GM12878 (cell line): ENCODE results near the gene KRTAP12-4. TPM values are rescaled to one million over a fixed set of nuclear protein-coding genes. Genes with fewer than 3 reads are reported as not detected.

Experiments used
- ATAC-seq: fragments of 200-7000 bp; cut with Tn5 transposase; 3 replicates; pipeline ENCODE4 v1.9.1; 2020; ENCODE audit warnings: mild to moderate bottlenecking, moderate library complexity
- BruUV-seq: library from RNA; stranded (reverse); fragments of 400-500 nt; replicated peaks from 2 replicates; lab custom pipeline; 2021; lab: Mats Ljungman, UMichigan
- CTCF ChIA-PET: fragments of 300-600 bp; sonication (Branson Sonifier 250); formaldehyde crosslinking; extraction: SDS; loops from one replicate; lab custom pipeline; 2021; ENCODE audit warnings: inconsistent platforms; lab: Yijun Ruan, JAX
- POLR2A ChIA-PET: fragments of 350-600 bp; formaldehyde crosslinking; extraction: SDS; loops from one replicate; lab custom pipeline; 2021; ENCODE audit warnings: inconsistent platforms; lab: Charles Lee
- RAD21 ChIA-PET: fragments of 300-600 bp; sonication (Branson Sonifier 250); formaldehyde crosslinking; loops from one replicate; lab custom pipeline; 2023; ENCODE audit warnings: antibody characterized with exemption; ENCODE audit not compliant: unreplicated experiment; lab: Charles Lee
- SMC1A ChIA-PET: fragments of 300-600 bp; sonication (Branson Sonifier 250); formaldehyde crosslinking; loops from one replicate; lab custom pipeline; 2023; ENCODE audit not compliant: unreplicated experiment, uncharacterized antibody; lab: Charles Lee
- DNase-seq: peaks from one replicate; pipeline ENCODE4 v3.0.0-alpha.2; 2011; ENCODE audit warnings: low read depth, low spot score
- FAIRE-seq: peaks from 3 replicates; lab custom pipeline; 2011; peaks lifted over from hg19 to GRCh38; lab: Jason Lieb, UNC
- H2AFZ ChIP-seq: 2 replicates; pipeline ENCODE4 v1.6.0; 2011; ENCODE audit warnings: low read depth, low read length, control low read depth; ENCODE audit not compliant: control insufficient read depth
- H3K27ac ChIP-seq: 2 replicates; pipeline ENCODE4 v1.5.1; 2011; ENCODE audit warnings: control low read depth; ENCODE audit not compliant: control insufficient read depth, insufficient read depth
- H3K27me3 ChIP-seq, 2 experiments: replicated peaks in 1 of 2; 2 replicates each; pipeline versions ENCODE4 v1.6.0 to v1.6.1; 2011; ENCODE audit warnings: low read length in 1 of 2; ENCODE audit not compliant: control insufficient read depth in 2 of 2, insufficient read depth in 2 of 2
- H3K36me3 ChIP-seq, 2 experiments: 2 replicates each; pipeline ENCODE4 v1.5.1; 2011; ENCODE audit warnings: low read length in 1 of 2; ENCODE audit not compliant: control insufficient read depth in 2 of 2, insufficient read depth in 2 of 2
- H3K4me1 ChIP-seq: 2 replicates; pipeline ENCODE4 v1.6.1; 2011; ENCODE audit warnings: mild to moderate bottlenecking, low read length, moderate library complexity, mixed read lengths; ENCODE audit not compliant: control insufficient read depth, insufficient read depth
- H3K4me2 ChIP-seq: 2 replicates; pipeline ENCODE4 v1.6.0; 2011; ENCODE audit warnings: control low read depth; ENCODE audit not compliant: control insufficient read depth, insufficient read depth
- H3K4me3 ChIP-seq: fragments of 200-600 bp; sonication (generic); 2 replicates; pipeline ENCODE4 v1.5.1; 2016
- H3K79me2 ChIP-seq: 2 replicates; pipeline ENCODE4 v1.6.0; 2011; ENCODE audit warnings: low read length; ENCODE audit not compliant: control insufficient read depth, insufficient read depth
- H3K9ac ChIP-seq: 2 replicates; pipeline ENCODE4 v1.8.0; 2011; ENCODE audit warnings: low read length, control low read depth, mixed read lengths; ENCODE audit not compliant: control insufficient read depth, insufficient read depth
- H3K9me3 ChIP-seq: replicated peaks from 3 replicates; pipeline ENCODE4 v1.5.1; 2011; ENCODE audit warnings: mild to moderate bottlenecking, low read length; ENCODE audit not compliant: control insufficient read depth, insufficient read depth
- H4K20me1 ChIP-seq: 2 replicates; pipeline ENCODE4 v1.6.0; 2011; ENCODE audit not compliant: control insufficient read depth, insufficient read depth
- MYC ChIP-seq: IDR thresholded peaks from 2 replicates; pipeline ENCODE4 v1.6.1; 2011; ENCODE audit warnings: mild to moderate bottlenecking, low read length, moderate library complexity, inconsistent platforms; ENCODE audit not compliant: insufficient read depth, insufficient replicate concordance, insufficient read length, severe bottlenecking
- RFX5 ChIP-seq: IDR thresholded peaks from 2 replicates; pipeline ENCODE4 v1.6.1; 2011; ENCODE audit warnings: low read depth, low read length, improper control_type of control experiment
- SKIL ChIP-seq: fragments of 450-650 bp; IDR thresholded peaks from 2 replicates; pipeline ENCODE4 v1.6.1; 2017; ENCODE audit warnings: mild to moderate bottlenecking, low read depth, inconsistent platforms; ENCODE audit not compliant: poor library complexity, severe bottlenecking
- SUPT20H ChIP-seq: IDR thresholded peaks from 2 replicates; pipeline ENCODE4 v1.6.1; 2011; ENCODE audit warnings: low read depth, mild to moderate bottlenecking, low read length, moderate library complexity, borderline replicate concordance; ENCODE audit not compliant: control insufficient read depth
- TCF3 ChIP-seq: IDR thresholded peaks from 2 replicates; pipeline ENCODE4 v1.6.1; 2012; ENCODE audit warnings: low read depth, mild to moderate bottlenecking, low read length, borderline replicate concordance; ENCODE audit not compliant: insufficient read depth
- WGBS: methylation state at CpG from one replicate; pipeline ENCODE4 v1.1.6; 2016; ENCODE audit warnings: low lambda C conversion rate; ENCODE audit not compliant: insufficient replicate concordance, insufficient coverage; ENCODE audit errors: missing lambda C conversion rate; 5-methylcytosine and 5-hydroxymethylcytosine counted together
- in situ Hi-C: fragments of 300-500 bp; cut with MboI; formaldehyde crosslinking; loops from 9 replicates; pipeline ENCODE4 v1.14.3; 2018; ENCODE audit warnings: mixed read lengths
- intact Hi-C: fragments of 100-400 bp; cut with micrococcal nuclease; formaldehyde crosslinking; loops from one replicate; pipeline ENCODE4 v1.14.2; 2022; ENCODE audit not compliant: unreplicated experiment
- polyA plus RNA-seq, 11 experiments: library from polyadenylated mRNA; depleted of rRNA in 4 of 11; unstranded in 6 of 11; stranded (reverse) in 5 of 11; fragments of >200 nt; fragmentation: Nextera tagmentation in 4 of 11; fragmentation: Illumina TruSeq in 1 of 11; extraction: Ambion mirVana in 4 of 11; extraction: Trizol in 1 of 11; gene quantifications; 1 replicate in 1 of 11; 2 replicates in 10 of 11; pipeline versions ENCODE4 v1.2.1 to v1.2.3, GENCODE V29; 2011 to 2016; ENCODE audit warnings: inconsistent platforms in 2 of 11, missing spikeins in 2 of 11, low read depth in 1 of 11
- total RNA-seq, 4 experiments: library from RNA; depleted of rRNA in 3 of 4; stranded (reverse); fragments of >200 nt in 3 of 4; fragmentation: Illumina TruSeq in 1 of 4; extraction: Trizol in 1 of 4; gene quantifications; 2 replicates each; pipeline versions ENCODE4 v1.2.1 to v1.2.3, GENCODE V29; 2013 to 2021
- TF ChIP-seq, protein P1 (sequence below): fragments of 150-350 bp; IDR thresholded peaks from 2 replicates; pipeline ENCODE4 v1.6.1; 2016; ENCODE audit warnings: low read depth, low read length

KRTAP12-4 gene
- total and polyA plus RNA-seq, 10 of the 15 experiments (the other 5 are each of a cell fraction or from before 2014, with no cell fraction given), result not detected

DNA sequence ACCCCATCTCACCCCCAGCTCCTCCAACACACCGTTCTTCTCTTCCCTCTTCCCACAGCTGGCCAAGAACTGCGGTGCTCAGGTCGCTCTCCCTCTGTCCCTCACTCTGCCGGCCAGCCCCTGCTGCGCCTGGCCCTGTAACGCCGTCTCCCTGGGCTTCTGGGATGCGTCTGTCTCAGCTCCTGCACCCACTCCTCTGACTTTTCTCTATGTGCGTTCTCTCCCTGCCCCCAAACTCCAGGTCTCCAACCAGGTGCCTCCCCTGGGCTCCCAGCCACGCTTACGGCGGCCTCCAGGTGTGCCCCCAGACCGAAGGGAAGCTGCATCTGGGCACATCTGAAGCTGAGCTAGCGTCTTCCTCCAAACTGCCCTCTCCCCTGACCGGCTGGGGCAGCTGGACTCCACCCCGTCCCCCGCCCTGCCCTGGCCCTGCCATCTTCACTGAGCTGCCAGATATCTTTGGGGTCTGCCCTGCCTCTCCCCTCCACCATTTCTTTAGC, 45.1 kb upstream of the KRTAP12-4 start:
- no peak for TF ChIP-seq RFX5
- TF ChIP-seq, protein P1, sequence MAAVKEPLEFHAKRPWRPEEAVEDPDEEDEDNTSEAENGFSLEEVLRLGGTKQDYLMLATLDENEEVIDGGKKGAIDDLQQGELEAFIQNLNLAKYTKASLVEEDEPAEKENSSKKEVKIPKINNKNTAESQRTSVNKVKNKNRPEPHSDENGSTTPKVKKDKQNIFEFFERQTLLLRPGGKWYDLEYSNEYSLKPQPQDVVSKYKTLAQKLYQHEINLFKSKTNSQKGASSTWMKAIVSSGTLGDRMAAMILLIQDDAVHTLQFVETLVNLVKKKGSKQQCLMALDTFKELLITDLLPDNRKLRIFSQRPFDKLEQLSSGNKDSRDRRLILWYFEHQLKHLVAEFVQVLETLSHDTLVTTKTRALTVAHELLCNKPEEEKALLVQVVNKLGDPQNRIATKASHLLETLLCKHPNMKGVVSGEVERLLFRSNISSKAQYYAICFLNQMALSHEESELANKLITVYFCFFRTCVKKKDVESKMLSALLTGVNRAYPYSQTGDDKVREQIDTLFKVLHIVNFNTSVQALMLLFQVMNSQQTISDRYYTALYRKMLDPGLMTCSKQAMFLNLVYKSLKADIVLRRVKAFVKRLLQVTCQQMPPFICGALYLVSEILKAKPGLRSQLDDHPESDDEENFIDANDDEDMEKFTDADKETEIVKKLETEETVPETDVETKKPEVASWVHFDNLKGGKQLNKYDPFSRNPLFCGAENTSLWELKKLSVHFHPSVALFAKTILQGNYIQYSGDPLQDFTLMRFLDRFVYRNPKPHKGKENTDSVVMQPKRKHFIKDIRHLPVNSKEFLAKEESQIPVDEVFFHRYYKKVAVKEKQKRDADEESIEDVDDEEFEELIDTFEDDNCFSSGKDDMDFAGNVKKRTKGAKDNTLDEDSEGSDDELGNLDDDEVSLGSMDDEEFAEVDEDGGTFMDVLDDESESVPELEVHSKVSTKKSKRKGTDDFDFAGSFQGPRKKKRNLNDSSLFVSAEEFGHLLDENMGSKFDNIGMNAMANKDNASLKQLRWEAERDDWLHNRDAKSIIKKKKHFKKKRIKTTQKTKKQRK, result no peak
- TF ChIP-seq TCF3, result no peak
- TF ChIP-seq MYC, result no peak
- no peak for TF ChIP-seq SUPT20H
- no peak for TF ChIP-seq SKIL
- ATAC-seq (no peak), FAIRE-seq (no peak), DNase-seq (no peak)
- H3K79me2 ChIP-seq, result no peaks in the 10 kb centered on the region
- H4K20me1 ChIP-seq, result no peaks in the 10 kb centered on the region
- SMC1A ChIA-PET, result no interaction called here
- H3K27me3 ChIP-seq, result peaks cover 2 to 5% of the 10 kb centered on the region in 2 experiments; a peak in 3 of 4 replicates
- H3K9ac ChIP-seq, result no peak overlapping the region
- CTCF ChIA-PET, result no interaction called here
- no peaks in the 10 kb centered on the region for H3K9me3 ChIP-seq
- H3K27ac ChIP-seq, result no peak overlapping the region
- WGBS, result 17% methylated on average over 17 of the region's 17 CpGs
- no peaks in the 10 kb centered on the region for H3K36me3 ChIP-seq
- RAD21 ChIA-PET, result interaction anchor here (0.5 kb wide), 1 partner anchor 1021 kb away, joined by 3 read pairs; no protein-coding TSS in a partner anchor
- in situ Hi-C loops (no loop called here), intact Hi-C loops (no loop called here)
- no peaks in the 10 kb centered on the region for H3K4me1 ChIP-seq
- H3K4me3 ChIP-seq, result no peak overlapping the region
- H3K4me2 ChIP-seq, result no peak overlapping the region
- POLR2A ChIA-PET, result no interaction called here
- no peak overlapping the region for H2AFZ ChIP-seq
- no TSS peak for BruUV-seq
